SK-MEL-5 (cell line): Measurements from ENCODE around the gene SULT4A1. TPM values are rescaled to one million over a fixed set of nuclear protein-coding genes. Genes with fewer than 3 reads are reported as not detected.
A peak's percentile ranks its signal among the peaks of the same experiment; 100 is the strongest.
"Not testable (repeated sequence)": the region's sequence is repeated elsewhere in the genome, so short reads cannot be mapped to it uniquely, and the experiment has no call there.

Source experiments
- DNase-seq: peaks from one replicate; pipeline ENCODE4 v3.0.0-alpha.2; 2016; ENCODE audit warnings: low read depth, low spot score
- in situ Hi-C: cut with HindIII; loops from 2 replicates; pipeline ENCODE4 v1.10.0; 2016; ENCODE audit warnings: low sequenced_read_pairs, high pct_unique_total_duplicates, low pct_unique_long_range_greater_than_20kb
- polyA plus RNA-seq, 2 experiments: library from polyadenylated mRNA; depleted of rRNA; stranded (reverse); fragments of >200 nt; gene quantifications; 2 replicates each; pipeline ENCODE4 v1.2.3, GENCODE V29; 2015
- total RNA-seq: library from RNA; depleted of rRNA; stranded (reverse); fragments of >200 nt; shearing (Covaris generic); gene quantifications from 2 replicates; pipeline ENCODE4 v1.2.3, GENCODE V29; 2014; rRNA removed

SULT4A1 gene
- total RNA-seq: 1.8 and 2.0 TPM in 2 replicates
- 3.5 and 4.1 TPM in 2 replicates for polyA plus RNA-seq (2015; cell fraction: cytosol; rRNA removed)
- polyA plus RNA-seq (2015; cell fraction: nucleus; rRNA removed): 43.0 and 59.2 TPM in 2 replicates

GRCh38 chr22:43862074-43862881, at the start of gene SULT4A1:
TSS of gene SULT4A1 (minus strand) at chr22:43862513. CDS start at chr22:43862382, 131 bp downstream.
- in situ Hi-C loops: no loop called here
- peak; percentile 58 for DNase-seq

DNA sequence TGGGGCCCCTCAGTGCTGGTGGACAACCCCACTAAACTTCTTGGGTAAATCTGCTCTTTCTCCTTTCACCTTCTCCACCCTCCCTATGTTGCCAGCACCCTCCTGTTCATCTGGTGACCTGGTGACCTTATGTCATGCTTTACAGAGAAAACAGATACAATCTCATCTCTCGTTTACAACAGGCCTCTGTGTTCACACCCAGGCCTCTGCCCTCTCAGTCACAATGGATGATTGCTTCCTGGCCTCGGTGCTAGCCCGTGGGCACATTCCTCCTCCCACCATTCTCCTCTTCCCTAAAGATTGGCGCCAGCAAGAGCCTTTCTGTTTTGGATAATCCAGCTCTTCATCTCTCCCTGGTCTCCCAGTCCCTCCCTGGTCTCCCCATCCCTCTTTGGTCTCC, 49.0 kb upstream of the SULT4A1 start:
- in situ Hi-C loops: no loop called here
- DNase-seq: peak; percentile 68

- in situ Hi-C loops: no loop called here
- DNase-seq: no peak
Observed at GRCh38 chr22:43910178-43910695, 47.9 kb upstream of the SULT4A1 start.

DNA sequence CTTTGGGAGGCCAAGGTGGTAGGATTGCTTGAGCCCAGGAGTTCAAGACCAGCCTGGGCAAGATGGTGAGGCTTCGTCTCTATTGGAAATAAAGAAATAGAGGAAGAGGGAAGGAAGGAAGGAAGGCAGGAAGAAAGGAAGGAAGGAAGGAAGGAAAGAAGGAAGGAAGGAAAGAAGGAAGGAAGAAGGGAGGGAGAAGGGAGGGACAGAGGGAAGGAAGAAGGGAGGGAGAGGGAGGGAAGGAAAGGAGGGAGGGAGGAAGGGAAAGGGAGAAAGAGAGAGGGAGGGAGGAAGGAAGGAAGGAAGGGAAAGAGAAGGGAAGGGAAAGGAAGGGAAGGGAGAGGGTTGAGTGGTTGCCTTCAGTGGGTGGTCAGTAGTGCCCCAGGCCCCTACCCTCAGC, 47.4 kb upstream of the SULT4A1 start:
- in situ Hi-C loops: no loop called here
- DNase-seq: no peak

- DNase-seq: no peak
- in situ Hi-C loops: no loop called here
Observed at GRCh38 chr22:43905681-43906080, 43.4 kb upstream of the SULT4A1 start.

GRCh38 chr22:43904412-43904811, 42.1 kb upstream of the SULT4A1 start:
- DNase-seq, in situ Hi-C loops: not testable (repeated sequence)

GRCh38 chr22:43903033-43903432, 40.7 kb upstream of the SULT4A1 start:
- in situ Hi-C loops, DNase-seq: not testable (repeated sequence)

GRCh38 chr22:43901976-43902643, 39.8 kb upstream of the SULT4A1 start:
- in situ Hi-C loops: no loop called here
- DNase-seq: no peak

- no peak for DNase-seq
- in situ Hi-C loops: no loop called here
Observed at GRCh38 chr22:43900206-43900605, 37.9 kb upstream of the SULT4A1 start.

DNA sequence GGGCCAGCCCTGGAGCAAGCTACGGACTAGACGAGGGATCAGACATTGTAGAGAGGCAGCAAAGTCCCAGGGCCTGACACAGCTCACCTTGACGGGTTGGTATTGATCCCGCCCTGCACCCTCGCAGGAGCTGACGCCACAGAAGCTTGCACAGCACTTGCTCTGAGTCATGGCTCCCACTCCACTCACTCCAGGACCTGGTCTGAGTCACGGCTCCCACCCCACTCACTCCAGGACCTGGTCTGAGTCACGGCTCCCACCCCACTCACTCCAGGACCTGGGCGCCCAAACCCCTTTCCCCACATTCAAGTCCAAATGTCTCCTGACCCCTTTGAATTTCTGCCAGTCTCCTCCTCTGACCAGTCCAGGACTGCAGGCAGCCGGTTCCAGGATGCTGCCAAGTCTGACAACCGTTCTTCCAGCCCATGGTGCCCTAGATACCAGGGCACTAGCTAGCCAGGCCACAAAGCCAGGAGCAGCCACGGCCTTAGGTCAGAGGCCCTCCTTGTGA, 35.5 kb upstream of the SULT4A1 start:
- DNase-seq: no peak
- in situ Hi-C loops: no loop called here

DNA sequence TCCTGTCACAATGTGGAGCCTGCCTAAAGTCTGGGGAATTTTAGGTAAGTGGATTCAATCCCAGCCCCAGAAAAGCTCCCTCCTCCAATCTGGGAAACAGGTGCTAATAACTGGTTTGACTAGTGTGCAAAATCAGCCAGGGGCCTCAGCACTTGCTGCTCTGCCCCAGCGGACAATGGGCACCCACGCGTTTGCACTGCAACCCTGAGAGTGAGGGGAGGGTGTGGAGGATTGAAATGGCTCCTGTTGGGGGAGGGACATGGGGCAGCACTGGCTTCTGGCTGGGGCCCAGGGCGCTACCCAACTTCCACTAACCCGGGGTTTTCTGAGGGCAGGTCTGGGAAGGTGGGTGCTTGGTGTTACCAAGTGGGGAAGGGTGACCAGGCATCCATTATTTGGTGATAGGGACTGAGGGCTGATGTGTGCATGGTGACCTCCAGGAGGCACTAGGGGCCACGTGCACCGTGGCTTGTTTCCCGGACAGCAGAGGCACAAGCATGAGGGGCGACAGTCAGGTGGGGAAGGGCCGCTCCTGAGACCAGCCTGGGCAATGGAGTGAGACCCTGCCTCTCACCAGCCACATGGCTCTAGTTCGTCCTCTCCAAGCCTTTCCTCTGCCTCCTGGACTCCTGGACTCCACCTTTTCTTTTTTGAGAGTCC, 33.8 kb upstream of the SULT4A1 start:
- peak; percentile 22 for DNase-seq
- in situ Hi-C loops: no loop called here

GRCh38 chr22:43894122-43894521, 31.8 kb upstream of the SULT4A1 start:
- no peak for DNase-seq
- in situ Hi-C loops: no loop called here

DNA sequence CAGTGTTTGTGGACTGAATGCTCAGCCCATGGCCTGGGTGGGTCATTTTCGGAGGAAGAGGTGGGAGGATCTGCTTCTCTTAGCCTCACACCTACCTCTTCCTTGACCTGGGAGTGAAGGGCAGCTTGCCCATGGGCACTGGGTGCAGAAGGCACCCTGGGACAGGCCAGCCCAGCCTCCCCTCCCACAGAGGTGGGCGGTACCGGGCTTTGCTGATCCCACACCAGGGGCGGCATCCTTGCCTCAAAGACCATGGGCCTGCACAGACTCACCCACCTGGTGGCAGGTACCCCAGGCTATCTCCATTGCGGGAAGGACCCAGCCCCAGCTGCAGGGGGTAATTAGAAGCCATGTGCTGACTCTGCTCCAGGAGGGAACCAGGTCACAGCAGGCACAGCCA, 31.0 kb upstream of the SULT4A1 start:
- DNase-seq: no peak
- in situ Hi-C loops: no loop called here

DNA sequence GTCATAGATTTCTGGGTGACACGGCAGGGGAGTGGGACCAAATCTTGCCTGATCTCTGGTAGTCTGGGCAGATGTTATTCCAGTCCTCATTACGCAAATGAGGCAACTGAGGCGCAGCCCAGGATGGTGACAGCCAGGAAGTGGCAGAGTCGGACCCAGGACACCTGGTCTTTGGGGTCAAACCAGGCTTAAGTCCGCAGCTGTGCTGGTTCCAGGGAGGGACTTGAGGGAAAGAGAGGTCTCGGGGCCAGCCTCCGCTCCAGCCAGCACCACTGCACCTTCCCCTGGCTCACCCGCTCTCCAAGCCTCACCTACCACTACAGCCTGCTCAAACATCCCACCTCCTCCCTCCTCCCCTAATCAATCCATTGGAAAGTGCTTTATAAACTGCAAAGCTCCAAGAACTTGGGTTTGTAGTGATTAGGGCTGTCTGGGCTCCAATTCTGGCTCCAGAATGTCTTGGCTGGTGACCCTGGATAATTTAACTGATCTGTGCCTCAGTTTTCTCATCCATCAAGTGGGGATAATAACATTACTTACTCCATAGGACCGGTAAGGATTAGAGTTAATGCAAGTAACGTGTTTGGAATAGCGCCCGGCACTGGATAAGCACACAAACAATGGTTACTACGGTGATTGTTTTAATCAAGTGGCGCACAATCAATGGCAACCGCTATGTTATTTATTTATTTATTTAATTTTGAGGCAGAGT, 30.0 kb upstream of the SULT4A1 start:
- no peak for DNase-seq
- in situ Hi-C loops: no loop called here

- DNase-seq: no peak
- in situ Hi-C loops: no loop called here
Observed at GRCh38 chr22:43891360-43892182, 29.3 kb upstream of the SULT4A1 start, which contains the start of gene PNPLA5. TSS of gene PNPLA5 (minus strand) at chr22:43892013. CDS start at chr22:43891880, 133 bp downstream.

GRCh38 chr22:43890901-43891331, 28.6 kb upstream of the SULT4A1 start:
- in situ Hi-C loops: no loop called here
- no peak for DNase-seq
